ENCODE measurements around the gene CDC16. TPM values are rescaled to one million over a fixed set of nuclear protein-coding genes. Genes with fewer than 3 reads are reported as not detected.

The CDC16 gene
- total RNA-seq, 1 donor from 2014 or later = 34.5 TPM

GRCh38 chr13:114226699-114227323 lies 7.9 kb upstream of the CDC16 start:
- no peaks in the 10 kb centered on the region for H3K36me3 ChIP-seq
- peak; percentile 82 for DNase-seq
- no peak overlapping the region for H3K27ac ChIP-seq (replicated peaks)
- H3K27me3 ChIP-seq (ENCODE audit: low read depth) = peaks cover 38% of the 10 kb centered on the region
- H3K4me3 ChIP-seq = no peak overlapping the region
- peak; percentile 96 for TF ChIP-seq CTCF (IDR thresholded peaks at IDR 0.05; ENCODE audit: borderline replicate concordance)
- intact Hi-C loops (cut with micrococcal nuclease) = loop anchor here (2.0 kb wide), 1 partner anchor 276 kb away; no protein-coding TSS in a partner anchor
- H3K9me3 ChIP-seq (replicated peaks) = no peaks in the 10 kb centered on the region
- peaks cover 15% of the 10 kb centered on the region for H3K4me1 ChIP-seq

GRCh38 chr13:114227528-114227927 lies 7.2 kb upstream of the CDC16 start:
- no peak for DNase-seq
- Histone ChIP-seq H3K4me1 (peaks cover 13% of the 10 kb centered on the region), H3K4me3 (no peak overlapping the region), H3K27me3 (ENCODE audit: low read depth) (peaks cover 38% of the 10 kb centered on the region), H3K27ac (replicated peaks) (no peak overlapping the region), H3K36me3 (no peaks in the 10 kb centered on the region), H3K9me3 (replicated peaks) (no peaks in the 10 kb centered on the region)
- intact Hi-C loops (cut with micrococcal nuclease) = loop anchor here (2.0 kb wide), 1 partner anchor 277 kb away; no protein-coding TSS in a partner anchor
- no peak for TF ChIP-seq CTCF (IDR thresholded peaks at IDR 0.05; ENCODE audit: borderline replicate concordance)

GRCh38 chr13:114228176-114228575 lies 6.5 kb upstream of the CDC16 start:
- DNase-seq = no peak
- Histone ChIP-seq H3K27me3 (ENCODE audit: low read depth) (peaks cover 38% of the 10 kb centered on the region), H3K36me3 (no peaks in the 10 kb centered on the region), H3K9me3 (replicated peaks) (no peaks in the 10 kb centered on the region), H3K27ac (replicated peaks) (peak overlapping the region; percentile 31), H3K4me1 (peaks cover 8% of the 10 kb centered on the region), H3K4me3 (no peak overlapping the region)
- no peak for TF ChIP-seq CTCF (IDR thresholded peaks at IDR 0.05; ENCODE audit: borderline replicate concordance)
- intact Hi-C loops (cut with micrococcal nuclease) = no loop called here

- Histone ChIP-seq H3K36me3 (no peaks in the 10 kb centered on the region), H3K27me3 (ENCODE audit: low read depth) (peaks cover 38% of the 10 kb centered on the region), H3K27ac (replicated peaks) (no peak overlapping the region), H3K4me3 (no peak overlapping the region), H3K4me1 (peaks cover 8% of the 10 kb centered on the region), H3K9me3 (replicated peaks) (no peaks in the 10 kb centered on the region)
- DNase-seq = no peak
- intact Hi-C loops (cut with micrococcal nuclease) = no loop called here
- TF ChIP-seq CTCF (IDR thresholded peaks at IDR 0.05; ENCODE audit: borderline replicate concordance) = no peak
These were observed 5.2 kb upstream of the CDC16 start for GRCh38 chr13:114229506-114229905.

- H3K4me1 ChIP-seq = peaks cover 12% of the 10 kb centered on the region
- peaks cover 38% of the 10 kb centered on the region for H3K27me3 ChIP-seq (ENCODE audit: low read depth)
- no peak for DNase-seq
- no peak for TF ChIP-seq CTCF (IDR thresholded peaks at IDR 0.05; ENCODE audit: borderline replicate concordance)
- no peaks in the 10 kb centered on the region for H3K36me3 ChIP-seq
- no peak overlapping the region for H3K4me3 ChIP-seq
- intact Hi-C loops (cut with micrococcal nuclease) = no loop called here
- H3K27ac ChIP-seq (replicated peaks) = no peak overlapping the region
- no peaks in the 10 kb centered on the region for H3K9me3 ChIP-seq (replicated peaks)
These were observed 4.6 kb upstream of the CDC16 start for GRCh38 chr13:114230117-114230516.

Measured in left ventricle myocardium inferior (tissue), 1 donor.